K562 (cell line): ENCODE measurements around the gene FILIP1. TPM values are rescaled to one million over a fixed set of nuclear protein-coding genes. Genes with fewer than 3 reads are reported as not detected.

Experiments
- POLR2A ChIP-seq: fragments of 450-650 bp; conservative IDR thresholded peaks from 2 replicates; pipeline ENCODE4 v1.6.1; 2016
- RB1 ChIP-seq: fragments of 450-650 bp; IDR thresholded peaks from 2 replicates; pipeline ENCODE4 v1.6.1; 2017; ENCODE audit warnings: low read depth, mild to moderate bottlenecking
- ZC3H4 ChIP-seq: sonication (generic); formaldehyde crosslinking; IDR thresholded peaks from 2 replicates; pipeline ENCODE4 v1.9.0; 2021; ENCODE audit warnings: missing genetic modification reagents, borderline replicate concordance
- ZZZ3 ChIP-seq: fragments of 450-650 bp; IDR thresholded peaks from 2 replicates; pipeline ENCODE4 v1.6.1; 2016; ENCODE audit warnings: antibody characterized with exemption, mild to moderate bottlenecking, moderate library complexity
- polyA plus RNA-seq, 8 experiments: library from polyadenylated mRNA; depleted of rRNA in 4 of 8; stranded (reverse) in 5 of 8; unstranded in 3 of 8; fragments of >200 nt; fragmentation: Nextera tagmentation in 2 of 8; fragmentation: Illumina TruSeq in 1 of 8; extraction: Ambion mirVana in 2 of 8; extraction: Trizol in 1 of 8; gene quantifications; 2 replicates each; pipeline versions ENCODE4 v1.2.1 to v1.2.3, GENCODE V29; 2011 to 2014; ENCODE audit warnings: inconsistent platforms in 1 of 8, missing spikeins in 1 of 8
- total RNA-seq, 7 experiments: library from RNA; depleted of rRNA in 6 of 7; stranded (reverse); fragments of >200 nt in 6 of 7; fragmentation: Illumina TruSeq in 2 of 7; extraction: Trizol in 2 of 7; gene quantifications; 2 replicates each; pipeline versions ENCODE4 v1.2.1 to v1.2.3, GENCODE V29; 2011 to 2021; ENCODE audit warnings: low replicate concordance in 1 of 7
- TF ChIP-seq, protein P1 (sequence below): fragments of 450-650 bp; IDR thresholded peaks from 2 replicates; pipeline ENCODE4 v1.7.1; 2018; ENCODE audit warnings: mild to moderate bottlenecking, low read depth; ENCODE audit not compliant: partially characterized antibody
- TF ChIP-seq, protein P2 (sequence below), 3 experiments: IDR thresholded peaks in 2 of 3; conservative IDR thresholded peaks in 1 of 3; 2 replicates each; pipeline ENCODE4 v1.5.1; 2011 to 2012; ENCODE audit warnings: low read length in 3 of 3, mild to moderate bottlenecking in 3 of 3, control low read depth in 2 of 3, improper control_type of control experiment in 1 of 3, inconsistent platforms in 1 of 3, low read depth in 1 of 3, mixed read lengths in 1 of 3, moderate library complexity in 1 of 3; ENCODE audit not compliant: insufficient read depth in 2 of 3

Gene FILIP1
- total and polyA plus RNA-seq, 9 of the 15 experiments (the other 6 are each of a cell fraction or from before 2014, with no cell fraction given): 0.03 to 0.25 (median 0.10) TPM; not detected in 1

DNA sequence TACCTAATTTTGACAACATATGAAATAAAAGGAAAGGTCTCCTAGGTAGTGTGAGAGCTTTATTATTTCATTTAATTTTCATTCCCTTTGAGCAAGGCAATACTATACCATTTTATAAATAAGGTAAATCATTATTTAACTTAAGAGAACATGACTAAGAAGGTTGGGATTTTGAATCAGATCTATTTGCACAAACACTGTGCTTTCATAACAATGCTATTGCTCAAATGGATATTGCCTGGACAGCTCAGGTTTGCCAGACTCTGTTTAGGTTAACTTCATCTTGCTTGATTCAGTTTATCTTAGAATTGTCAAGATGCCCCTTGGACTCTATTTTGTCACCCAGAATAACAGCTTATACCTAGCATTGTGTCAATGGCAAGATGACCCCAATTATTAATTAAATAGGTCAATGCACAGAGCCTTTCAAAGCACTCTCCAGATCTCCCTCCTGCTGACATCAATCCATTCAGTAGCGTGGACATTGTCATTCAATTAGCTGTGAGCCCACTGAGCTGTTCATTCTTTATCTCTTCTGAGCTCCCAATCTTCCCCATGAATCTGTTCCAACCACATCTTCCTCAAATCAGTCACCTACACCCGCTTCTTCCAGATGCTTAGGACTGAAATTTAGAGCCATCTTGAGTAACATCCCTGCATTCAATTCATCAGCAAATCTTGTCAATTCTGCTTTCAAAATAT, 166.9 kb downstream of the FILIP1 start (continued):
- TF ChIP-seq, protein P1, sequence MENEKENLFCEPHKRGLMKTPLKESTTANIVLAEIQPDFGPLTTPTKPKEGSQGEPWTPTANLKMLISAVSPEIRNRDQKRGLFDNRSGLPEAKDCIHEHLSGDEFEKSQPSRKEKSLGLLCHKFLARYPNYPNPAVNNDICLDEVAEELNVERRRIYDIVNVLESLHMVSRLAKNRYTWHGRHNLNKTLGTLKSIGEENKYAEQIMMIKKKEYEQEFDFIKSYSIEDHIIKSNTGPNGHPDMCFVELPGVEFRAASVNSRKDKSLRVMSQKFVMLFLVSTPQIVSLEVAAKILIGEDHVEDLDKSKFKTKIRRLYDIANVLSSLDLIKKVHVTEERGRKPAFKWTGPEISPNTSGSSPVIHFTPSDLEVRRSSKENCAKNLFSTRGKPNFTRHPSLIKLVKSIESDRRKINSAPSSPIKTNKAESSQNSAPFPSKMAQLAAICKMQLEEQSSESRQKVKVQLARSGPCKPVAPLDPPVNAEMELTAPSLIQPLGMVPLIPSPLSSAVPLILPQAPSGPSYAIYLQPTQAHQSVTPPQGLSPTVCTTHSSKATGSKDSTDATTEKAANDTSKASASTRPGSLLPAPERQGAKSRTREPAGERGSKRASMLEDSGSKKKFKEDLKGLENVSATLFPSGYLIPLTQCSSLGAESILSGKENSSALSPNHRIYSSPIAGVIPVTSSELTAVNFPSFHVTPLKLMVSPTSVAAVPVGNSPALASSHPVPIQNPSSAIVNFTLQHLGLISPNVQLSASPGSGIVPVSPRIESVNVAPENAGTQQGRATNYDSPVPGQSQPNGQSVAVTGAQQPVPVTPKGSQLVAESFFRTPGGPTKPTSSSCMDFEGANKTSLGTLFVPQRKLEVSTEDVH: no peak
- no peak for TF ChIP-seq POLR2A
- TF ChIP-seq, protein P2, sequence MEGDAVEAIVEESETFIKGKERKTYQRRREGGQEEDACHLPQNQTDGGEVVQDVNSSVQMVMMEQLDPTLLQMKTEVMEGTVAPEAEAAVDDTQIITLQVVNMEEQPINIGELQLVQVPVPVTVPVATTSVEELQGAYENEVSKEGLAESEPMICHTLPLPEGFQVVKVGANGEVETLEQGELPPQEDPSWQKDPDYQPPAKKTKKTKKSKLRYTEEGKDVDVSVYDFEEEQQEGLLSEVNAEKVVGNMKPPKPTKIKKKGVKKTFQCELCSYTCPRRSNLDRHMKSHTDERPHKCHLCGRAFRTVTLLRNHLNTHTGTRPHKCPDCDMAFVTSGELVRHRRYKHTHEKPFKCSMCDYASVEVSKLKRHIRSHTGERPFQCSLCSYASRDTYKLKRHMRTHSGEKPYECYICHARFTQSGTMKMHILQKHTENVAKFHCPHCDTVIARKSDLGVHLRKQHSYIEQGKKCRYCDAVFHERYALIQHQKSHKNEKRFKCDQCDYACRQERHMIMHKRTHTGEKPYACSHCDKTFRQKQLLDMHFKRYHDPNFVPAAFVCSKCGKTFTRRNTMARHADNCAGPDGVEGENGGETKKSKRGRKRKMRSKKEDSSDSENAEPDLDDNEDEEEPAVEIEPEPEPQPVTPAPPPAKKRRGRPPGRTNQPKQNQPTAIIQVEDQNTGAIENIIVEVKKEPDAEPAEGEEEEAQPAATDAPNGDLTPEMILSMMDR (IDR thresholded peaks at IDR 0.05 in 2 of 3, conservative IDR thresholded peaks at IDR 0.05 in 1 of 3; ENCODE audit: insufficient read depth in 2 of 3, low read depth in 1 of 3, low read length in 3 of 3): no peak
- no peak for TF ChIP-seq RB1
- no peak for TF ChIP-seq ZC3H4 (CRISPR knock-in tag)
- TF ChIP-seq ZZZ3: no peak
